PC-3 (cell line): ENCODE data around the gene CAND1. TPM values are rescaled to one million over a fixed set of nuclear protein-coding genes. Genes with fewer than 3 reads are reported as not detected.

Source experiments
- ATAC-seq: fragments of 200-7000 bp; cut with Tn5 transposase; 2 replicates; pipeline ENCODE4 v1.9.1; 2020; ENCODE audit warnings: mild to moderate bottlenecking, moderate library complexity
- BruUV-seq: library from RNA; stranded (reverse); fragments of 400-500 nt; replicated peaks from 2 replicates; lab custom pipeline; 2021; lab: Mats Ljungman, UMichigan
- CTCF ChIA-PET: fragments of 300-600 bp; sonication (Branson Sonifier 250); formaldehyde crosslinking; loops from one replicate; lab custom pipeline; 2022; ENCODE audit warnings: antibody characterized with exemption; lab: Charles Lee
- POLR2A ChIA-PET: fragments of 300-600 bp; sonication (Branson Sonifier 250); formaldehyde crosslinking; loops from one replicate; lab custom pipeline; 2022; ENCODE audit warnings: antibody characterized with exemption; ENCODE audit not compliant: unreplicated experiment; lab: Charles Lee
- DNase-seq: peaks from one replicate; pipeline ENCODE4 v3.0.0-alpha.2; 2015
- H2AFZ ChIP-seq: fragments of 300-600 bp; sonication (generic); 2 replicates; pipeline ENCODE4 v1.6.0; 2016; ENCODE audit warnings: antibody characterized with exemption, low read length
- H3F3A ChIP-seq: fragments of 300-600 bp; sonication (generic); one replicate; pipeline ENCODE4 v1.6.0; 2017; ENCODE audit warnings: antibody characterized with exemption, low read length, control low read depth, mild to moderate bottlenecking; ENCODE audit not compliant: unreplicated experiment
- H3K27ac ChIP-seq: fragments of 300-600 bp; sonication (generic); 2 replicates; pipeline ENCODE4 v1.5.1; 2016; ENCODE audit warnings: mild to moderate bottlenecking, low read length
- H3K27me3 ChIP-seq: fragments of 300-600 bp; sonication (generic); 2 replicates; pipeline ENCODE4 v1.6.1; 2016; ENCODE audit warnings: low read length, mixed read lengths
- H3K36me3 ChIP-seq: fragments of 300-600 bp; sonication (generic); 2 replicates; pipeline ENCODE4 v1.6.1; 2016; ENCODE audit warnings: low read depth, mixed run types, low read length, mixed read lengths
- H3K4me1 ChIP-seq: fragments of 300-600 bp; sonication (generic); 2 replicates; pipeline ENCODE4 v1.5.1; 2016; ENCODE audit warnings: low read length; ENCODE audit not compliant: insufficient read depth
- H3K4me2 ChIP-seq: fragments of 300-600 bp; sonication (generic); 2 replicates; pipeline ENCODE4 v1.6.0; 2016; ENCODE audit warnings: low read length
- H3K4me3 ChIP-seq: fragments of 300-600 bp; sonication (generic); 2 replicates; pipeline ENCODE4 v1.5.1; 2016; ENCODE audit warnings: mild to moderate bottlenecking, low read length, mixed read lengths
- H3K79me2 ChIP-seq: fragments of 300-600 bp; sonication (generic); 2 replicates; pipeline ENCODE4 v1.6.1; 2017; ENCODE audit warnings: low read length, mixed read lengths
- H3K9ac ChIP-seq: fragments of 300-600 bp; sonication (generic); 2 replicates; pipeline ENCODE4 v1.6.0; 2016; ENCODE audit warnings: mild to moderate bottlenecking, low read length
- H3K9me2 ChIP-seq: fragments of 300-600 bp; sonication (generic); replicated peaks from 2 replicates; pipeline ENCODE4 v1.6.1; 2016; ENCODE audit warnings: mixed run types, low read length, mixed read lengths
- H3K9me3 ChIP-seq: fragments of 300-600 bp; sonication (generic); 2 replicates; pipeline ENCODE4 v1.6.1; 2016; ENCODE audit warnings: low read length, mixed read lengths
- H4K20me1 ChIP-seq: fragments of 300-600 bp; sonication (generic); 2 replicates; pipeline ENCODE4 v1.6.1; 2016; ENCODE audit warnings: low read length, mixed read lengths
- CTCF ChIP-seq: fragments of 300-600 bp; sonication (generic); conservative IDR thresholded peaks from 2 replicates; pipeline ENCODE4 v1.5.1; 2017; ENCODE audit warnings: antibody characterized with exemption, low read depth, mild to moderate bottlenecking, low read length
- EZH2 ChIP-seq: fragments of 300-600 bp; sonication (generic); IDR thresholded peaks from one replicate; pipeline ENCODE4 v1.6.1; 2017; ENCODE audit warnings: antibody characterized with exemption, mild to moderate bottlenecking, low read length; ENCODE audit not compliant: unreplicated experiment
- EZH2phosphoT487 ChIP-seq: fragments of 300-600 bp; sonication (generic); IDR thresholded peaks from 2 replicates; pipeline ENCODE4 v1.6.1; 2018; ENCODE audit warnings: mild to moderate bottlenecking, antibody characterized with exemption, low read length, borderline replicate concordance
- intact Hi-C: fragments of 100-400 bp; cut with micrococcal nuclease; formaldehyde crosslinking; loops from 2 replicates; pipeline ENCODE4 v1.9.0; 2023
- total RNA-seq: library from RNA; depleted of rRNA; stranded (reverse); fragments of >200 nt; gene quantifications from 2 replicates; pipeline ENCODE4 v1.2.3, GENCODE V29; 2014

Gene CAND1
- total RNA-seq, 1 experiment from 2014 or later: 124 TPM

GRCh38 chr12:67280572-67280971, 11.4 kb downstream of the CAND1 start:
- DNase-seq (no peak), ATAC-seq (no peak)
- H2AFZ ChIP-seq: no peak overlapping the region
- H3K79me2 ChIP-seq: peaks cover 97% of the 10 kb centered on the region
- intact Hi-C loops: no loop called here
- no peaks in the 10 kb centered on the region for H3K9me2 ChIP-seq
- no peak overlapping the region for H3K27ac ChIP-seq
- H4K20me1 ChIP-seq: peaks cover 50% of the 10 kb centered on the region
- peaks cover 8% of the 10 kb centered on the region for H3K4me1 ChIP-seq
- no peak overlapping the region for H3K4me3 ChIP-seq
- no peaks in the 10 kb centered on the region for H3K9me3 ChIP-seq
- CTCF ChIA-PET: no interaction called here
- no TSS peak for BruUV-seq
- H3K4me2 ChIP-seq: no peak overlapping the region
- TF ChIP-seq CTCF (no peak), EZH2phosphoT487 (no peak), EZH2 (no peak)
- H3K36me3 ChIP-seq: peaks cover 27% of the 10 kb centered on the region
- no peak overlapping the region for H3K9ac ChIP-seq
- H3F3A ChIP-seq: no peaks in the 10 kb centered on the region
- POLR2A ChIA-PET: no interaction called here
- no peaks in the 10 kb centered on the region for H3K27me3 ChIP-seq

- Histone ChIP-seq H3F3A (no peaks in the 10 kb centered on the region), H3K79me2 (peaks cover 90% of the 10 kb centered on the region), H3K9ac (no peak overlapping the region), H4K20me1 (peaks cover 34% of the 10 kb centered on the region), H3K4me2 (no peak overlapping the region), H3K9me3 (no peaks in the 10 kb centered on the region), H3K4me1 (no peaks in the 10 kb centered on the region), H3K36me3 (peaks cover 32% of the 10 kb centered on the region), H3K27me3 (no peaks in the 10 kb centered on the region), H3K27ac (no peak overlapping the region), H3K9me2 (no peaks in the 10 kb centered on the region), H2AFZ (no peak overlapping the region), H3K4me3 (no peak overlapping the region)
- ChIA-PET POLR2A (interaction anchor here (0.6 kb wide), 2 partner anchors 15 to 347 kb away, joined by 3 to 4 read pairs; no protein-coding TSS in a partner anchor), CTCF (no interaction called here)
- TF ChIP-seq EZH2 (no peak), EZH2phosphoT487 (no peak), CTCF (no peak)
- ATAC-seq: no peak
- BruUV-seq: no TSS peak
- no peak for DNase-seq
- intact Hi-C loops: no loop called here
Observed at GRCh38 chr12:67284561-67284960, 15.4 kb downstream of the CAND1 start.

GRCh38 chr12:67286257-67286656, 17.1 kb downstream of the CAND1 start:
- no peaks in the 10 kb centered on the region for H3K9me3 ChIP-seq
- H4K20me1 ChIP-seq: peaks cover 32% of the 10 kb centered on the region
- no peak overlapping the region for H2AFZ ChIP-seq
- H3K27me3 ChIP-seq: no peaks in the 10 kb centered on the region
- H3K4me2 ChIP-seq: no peak overlapping the region
- no peak overlapping the region for H3K9ac ChIP-seq
- POLR2A ChIA-PET: no interaction called here
- intact Hi-C loops: no loop called here
- no peak for ATAC-seq
- CTCF ChIA-PET: no interaction called here
- no peak for DNase-seq
- no peak for TF ChIP-seq EZH2
- no peak for TF ChIP-seq EZH2phosphoT487
- TF ChIP-seq CTCF: no peak
- H3K9me2 ChIP-seq: no peaks in the 10 kb centered on the region
- no peaks in the 10 kb centered on the region for H3F3A ChIP-seq
- no peak overlapping the region for H3K27ac ChIP-seq
- no TSS peak for BruUV-seq
- H3K4me1 ChIP-seq: no peaks in the 10 kb centered on the region
- peaks cover 91% of the 10 kb centered on the region for H3K79me2 ChIP-seq
- H3K4me3 ChIP-seq: no peak overlapping the region
- H3K36me3 ChIP-seq: peaks cover 32% of the 10 kb centered on the region
